ENCODE measurements around the gene SEC23A.

DNA sequence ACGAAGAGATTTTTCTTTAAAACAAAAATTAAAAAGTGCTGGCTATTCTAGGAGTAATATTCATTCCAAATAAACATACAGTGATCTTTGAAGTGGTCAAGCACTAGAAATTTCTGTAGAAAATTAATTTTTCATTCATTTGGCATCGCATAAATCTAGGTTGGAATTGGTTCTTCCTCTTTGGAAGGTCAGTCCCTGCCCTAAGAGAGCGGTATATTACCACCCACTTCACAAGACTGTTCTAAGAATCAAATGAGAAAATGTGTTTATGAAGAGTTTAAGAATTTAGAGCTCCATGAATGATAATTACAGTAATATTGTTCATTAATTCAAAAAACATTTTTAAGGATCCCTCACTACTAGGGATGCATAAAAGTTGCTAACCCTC, 10.6 kb upstream of the SEC23A start:
- TF ChIP-seq TAF1 (IDR thresholded peaks at IDR 0.05; ENCODE audit: low read depth) (no peak), RAD21 (IDR thresholded peaks at IDR 0.05; ENCODE audit: low read depth) (no peak), TEAD4 (IDR thresholded peaks at IDR 0.05) (no peak), EP300 (IDR thresholded peaks at IDR 0.05; ENCODE audit: borderline replicate concordance) (no peak), MAX (IDR thresholded peaks at IDR 0.05) (no peak), CEBPB (IDR thresholded peaks at IDR 0.05) (no peak), NFIC (IDR thresholded peaks at IDR 0.05) (no peak), YY1 (IDR thresholded peaks at IDR 0.05; ENCODE audit: low read depth) (no peak), EGR1 (IDR thresholded peaks at IDR 0.05) (no peak), FOXM1 (IDR thresholded peaks at IDR 0.05; ENCODE audit: borderline replicate concordance, low read depth) (no peak), CREB1 (IDR thresholded peaks at IDR 0.05; ENCODE audit: low read depth) (no peak)
- TF ChIP-seq, protein P1, sequence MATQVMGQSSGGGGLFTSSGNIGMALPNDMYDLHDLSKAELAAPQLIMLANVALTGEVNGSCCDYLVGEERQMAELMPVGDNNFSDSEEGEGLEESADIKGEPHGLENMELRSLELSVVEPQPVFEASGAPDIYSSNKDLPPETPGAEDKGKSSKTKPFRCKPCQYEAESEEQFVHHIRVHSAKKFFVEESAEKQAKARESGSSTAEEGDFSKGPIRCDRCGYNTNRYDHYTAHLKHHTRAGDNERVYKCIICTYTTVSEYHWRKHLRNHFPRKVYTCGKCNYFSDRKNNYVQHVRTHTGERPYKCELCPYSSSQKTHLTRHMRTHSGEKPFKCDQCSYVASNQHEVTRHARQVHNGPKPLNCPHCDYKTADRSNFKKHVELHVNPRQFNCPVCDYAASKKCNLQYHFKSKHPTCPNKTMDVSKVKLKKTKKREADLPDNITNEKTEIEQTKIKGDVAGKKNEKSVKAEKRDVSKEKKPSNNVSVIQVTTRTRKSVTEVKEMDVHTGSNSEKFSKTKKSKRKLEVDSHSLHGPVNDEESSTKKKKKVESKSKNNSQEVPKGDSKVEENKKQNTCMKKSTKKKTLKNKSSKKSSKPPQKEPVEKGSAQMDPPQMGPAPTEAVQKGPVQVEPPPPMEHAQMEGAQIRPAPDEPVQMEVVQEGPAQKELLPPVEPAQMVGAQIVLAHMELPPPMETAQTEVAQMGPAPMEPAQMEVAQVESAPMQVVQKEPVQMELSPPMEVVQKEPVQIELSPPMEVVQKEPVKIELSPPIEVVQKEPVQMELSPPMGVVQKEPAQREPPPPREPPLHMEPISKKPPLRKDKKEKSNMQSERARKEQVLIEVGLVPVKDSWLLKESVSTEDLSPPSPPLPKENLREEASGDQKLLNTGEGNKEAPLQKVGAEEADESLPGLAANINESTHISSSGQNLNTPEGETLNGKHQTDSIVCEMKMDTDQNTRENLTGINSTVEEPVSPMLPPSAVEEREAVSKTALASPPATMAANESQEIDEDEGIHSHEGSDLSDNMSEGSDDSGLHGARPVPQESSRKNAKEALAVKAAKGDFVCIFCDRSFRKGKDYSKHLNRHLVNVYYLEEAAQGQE (IDR thresholded peaks at IDR 0.05; ENCODE audit: low read depth), result no peak

All from Ishikawa (cell line).